Measurements from ENCODE around the gene CNTD1.
A peak's percentile ranks its signal among the peaks of the same experiment; 100 is the strongest.
"Not testable (repeated sequence)": the region's sequence is repeated elsewhere in the genome, so short reads cannot be mapped to it uniquely, and the experiment has no call there.

Gene CNTD1

GRCh38 chr17:42846594-42847280, 48.1 kb downstream of the CNTD1 start:
- peak; percentile 27 for DNase-seq

GRCh38 chr17:42848093-42848492, 49.4 kb downstream of the CNTD1 start:
- no peak for DNase-seq

- no peak for DNase-seq
Observed at GRCh38 chr17:42849031-42849430, 50.4 kb downstream of the CNTD1 start.

- DNase-seq = peak; percentile 29
Observed at GRCh38 chr17:42849451-42850181, 51.0 kb downstream of the CNTD1 start.

- DNase-seq = no peak
Observed at GRCh38 chr17:42850954-42851353, 52.3 kb downstream of the CNTD1 start, which contains the start of gene AOC3. Gene AOC3 (plus strand): TSS chr17:42851199. CDS start chr17:42851344, 145 bp downstream.

- not testable (repeated sequence) for DNase-seq
Observed at GRCh38 chr17:42851371-42852240, 52.9 kb downstream of the CNTD1 start.

GRCh38 chr17:42852351-42852750, 53.7 kb downstream of the CNTD1 start:
- no peak for DNase-seq

- no peak for DNase-seq
Observed at GRCh38 chr17:42853004-42853403, 54.3 kb downstream of the CNTD1 start.

- DNase-seq = no peak
Observed at GRCh38 chr17:42853597-42853967, 54.9 kb downstream of the CNTD1 start.

GRCh38 chr17:42853968-42854790, 55.5 kb downstream of the CNTD1 start:
- no peak for DNase-seq

GRCh38 chr17:42855048-42855596, 56.5 kb downstream of the CNTD1 start:
- DNase-seq = no peak

GRCh38 chr17:42856093-42856492, 57.4 kb downstream of the CNTD1 start:
- DNase-seq = not testable (repeated sequence)

- not testable (repeated sequence) for DNase-seq
Observed at GRCh38 chr17:42856516-42856915, 57.9 kb downstream of the CNTD1 start.

GRCh38 chr17:42857389-42857788, 58.7 kb downstream of the CNTD1 start:
- DNase-seq = no peak
